ENCODE data around the gene UPK3BL1.
"Not testable (repeated sequence)": the region's sequence is repeated elsewhere in the genome, so short reads cannot be mapped to it uniquely, and the experiment has no call there.

UPK3BL1 gene, protein sequence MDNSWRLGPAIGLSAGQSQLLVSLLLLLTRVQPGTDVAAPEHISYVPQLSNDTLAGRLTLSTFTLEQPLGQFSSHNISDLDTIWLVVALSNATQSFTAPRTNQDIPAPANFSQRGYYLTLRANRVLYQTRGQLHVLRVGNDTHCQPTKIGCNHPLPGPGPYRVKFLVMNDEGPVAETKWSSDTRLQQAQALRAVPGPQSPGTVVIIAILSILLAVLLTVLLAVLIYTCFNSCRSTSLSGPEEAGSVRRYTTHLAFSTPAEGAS

DNA sequence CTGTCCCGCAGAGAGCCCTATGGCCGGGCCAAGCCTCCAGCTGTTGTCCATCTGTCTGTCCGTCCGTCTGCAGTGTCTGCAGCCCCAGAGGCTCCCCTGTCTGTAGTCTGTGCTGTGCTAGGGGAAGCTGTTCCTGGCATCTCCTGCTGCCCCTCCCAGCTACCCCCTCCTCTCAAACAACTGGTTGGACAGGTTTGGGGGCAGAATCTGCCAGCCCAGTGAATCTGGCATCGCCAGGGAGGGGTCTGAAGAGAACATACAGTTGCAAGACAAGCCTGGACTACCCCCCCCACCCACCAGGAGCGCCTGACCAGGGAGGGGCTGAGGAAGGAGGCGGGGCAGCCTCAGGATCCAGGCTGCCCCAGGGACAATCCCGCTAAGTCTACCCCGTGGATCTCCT, at the start of gene UPK3BL1:
Gene UPK3BL1, minus strand, starts transcription at position 101 of the 400 bp plus-strand sequence. Its CDS starts 50 bp downstream, at position 51.
- not testable (repeated sequence) for DNase-seq

DNA sequence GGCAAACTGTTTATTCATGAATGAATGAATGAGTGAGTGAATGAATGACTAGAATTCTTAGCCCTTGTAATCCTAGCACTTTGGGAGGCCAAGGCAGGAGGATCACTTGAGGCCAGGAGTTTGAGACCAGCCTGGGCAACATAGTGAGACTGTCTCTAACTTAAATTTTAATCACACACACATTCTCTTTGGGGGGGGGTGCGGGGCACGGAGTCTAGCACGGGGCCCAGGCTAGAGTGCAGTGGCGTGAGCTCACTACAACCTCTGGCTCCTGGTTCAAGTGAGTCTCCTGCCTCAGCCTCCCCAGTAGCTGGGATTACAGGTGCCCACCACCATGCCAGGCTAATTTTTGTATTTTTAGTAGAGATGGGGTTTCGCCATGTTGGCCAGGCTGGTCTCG, 48.0 kb upstream of the UPK3BL1 start:
- DNase-seq = not testable (repeated sequence)

DNA sequence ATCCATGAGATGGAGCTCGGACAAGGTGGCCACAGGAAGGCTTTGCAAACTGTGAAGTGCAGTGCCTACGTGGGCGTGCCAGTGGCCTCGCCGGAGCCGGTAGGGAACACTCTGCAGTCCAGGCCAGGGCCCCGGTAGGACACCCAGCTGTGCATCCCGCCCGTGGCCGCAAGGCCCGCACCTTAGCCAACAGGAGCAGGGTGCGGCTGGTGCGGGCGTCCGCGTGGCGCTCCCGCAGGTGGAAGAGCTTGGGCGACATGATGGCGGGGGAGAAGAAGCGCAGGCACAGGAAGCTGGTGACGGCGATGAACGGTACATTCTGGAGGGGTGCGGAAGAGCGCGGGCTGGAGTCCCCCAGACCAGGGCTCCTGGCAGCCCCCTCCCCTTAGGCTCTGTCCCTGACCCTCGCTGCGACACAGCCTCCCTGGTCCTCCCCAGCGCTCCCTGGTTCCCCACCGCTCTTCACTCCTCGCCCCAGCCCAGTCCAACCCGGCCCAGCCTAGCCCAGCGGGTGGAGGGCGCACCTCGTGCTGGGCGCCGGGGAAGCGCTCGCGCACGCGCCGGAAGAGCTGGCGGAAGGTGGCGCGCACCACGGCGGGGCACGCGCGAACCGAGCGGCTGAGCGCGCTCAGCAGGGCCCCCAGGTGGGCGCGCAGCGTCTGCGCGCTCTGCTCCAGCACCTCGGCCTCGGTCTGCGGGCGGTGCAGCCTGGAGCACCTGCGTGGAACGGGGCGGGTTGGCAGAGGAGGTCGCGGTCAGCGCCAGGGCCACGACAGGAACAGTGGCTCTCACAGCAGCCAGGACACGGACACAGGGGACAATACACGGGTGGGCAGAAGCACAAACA, 47.1 kb upstream of the UPK3BL1 start:
- not testable (repeated sequence) for DNase-seq

DNA sequence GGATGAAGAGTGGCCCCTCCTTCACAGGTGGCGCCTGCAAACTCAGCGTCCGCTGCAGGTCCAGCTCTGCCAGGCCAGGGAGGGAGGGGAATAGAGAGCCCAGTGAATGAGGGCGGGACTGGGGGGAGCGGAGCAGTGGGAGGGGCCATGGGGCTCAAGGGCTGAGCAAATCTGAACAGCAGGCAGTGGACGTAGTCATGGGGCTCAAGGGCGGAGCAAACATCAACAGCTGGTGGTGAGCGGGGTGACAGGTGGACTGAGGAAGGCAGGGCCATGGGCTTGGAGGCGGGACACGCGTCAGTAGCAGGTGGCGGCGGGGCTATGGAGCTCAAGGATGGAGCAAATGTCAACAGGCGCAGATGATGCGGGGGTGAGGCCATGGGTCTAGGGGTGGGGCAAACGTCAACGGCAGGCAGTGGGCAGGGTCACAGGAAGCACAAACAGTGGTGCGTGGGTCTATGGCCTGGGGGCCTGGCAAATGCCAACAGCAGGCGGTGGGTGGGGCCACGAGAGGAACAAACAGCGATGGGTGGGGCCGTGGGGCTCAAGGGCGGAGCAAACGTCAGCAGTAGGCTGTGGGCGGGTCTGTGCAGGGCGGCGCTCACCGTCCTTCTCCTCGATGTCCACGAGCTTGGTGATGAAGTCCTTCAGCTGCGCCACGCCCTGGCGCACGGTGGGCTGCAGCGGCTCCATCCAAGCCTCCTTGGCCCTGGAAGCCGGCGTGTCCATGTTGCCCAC, 45.9 kb upstream of the UPK3BL1 start:
- DNase-seq = not testable (repeated sequence)

DNA sequence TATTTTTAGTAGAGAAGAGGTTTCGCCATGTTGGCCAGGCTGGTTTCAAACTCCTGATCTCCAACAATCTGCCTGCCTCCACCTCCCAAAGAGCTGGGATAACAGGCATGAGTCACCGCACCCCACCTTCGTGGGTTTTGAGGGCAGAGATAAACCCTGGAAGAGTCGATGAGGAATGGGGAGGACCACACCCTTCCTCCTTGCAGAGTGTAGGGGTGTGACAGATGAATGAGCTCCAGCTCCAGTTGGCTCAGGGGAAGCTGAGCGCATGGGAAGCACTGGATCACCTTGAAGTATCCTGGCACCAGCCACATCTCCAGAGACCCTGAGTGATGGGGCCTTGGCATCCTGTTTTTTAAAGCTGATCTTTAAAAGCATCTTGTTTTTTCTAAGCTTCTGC, 40.0 kb upstream of the UPK3BL1 start:
- DNase-seq = not testable (repeated sequence)

DNA sequence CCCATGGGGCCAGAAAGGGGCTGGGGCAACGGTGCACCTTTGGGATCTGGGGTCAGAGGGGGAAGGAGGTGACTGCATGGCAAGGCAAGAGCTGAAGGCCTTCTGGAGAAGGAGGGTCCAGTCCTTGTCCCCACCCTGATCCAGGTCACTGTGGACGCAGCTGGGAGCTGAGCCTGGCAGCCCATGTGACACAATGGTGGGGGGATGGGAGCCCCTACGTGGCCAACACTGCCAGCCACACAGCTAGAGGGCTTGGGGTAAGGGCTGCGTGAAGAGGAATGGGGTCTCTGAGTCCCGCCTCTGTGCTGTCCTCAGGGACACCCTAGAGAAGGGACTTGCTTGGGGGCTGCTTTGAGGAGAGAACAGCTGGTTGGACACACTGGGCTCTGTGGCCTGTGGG, 38.2 kb upstream of the UPK3BL1 start:
- DNase-seq = not testable (repeated sequence)

DNA sequence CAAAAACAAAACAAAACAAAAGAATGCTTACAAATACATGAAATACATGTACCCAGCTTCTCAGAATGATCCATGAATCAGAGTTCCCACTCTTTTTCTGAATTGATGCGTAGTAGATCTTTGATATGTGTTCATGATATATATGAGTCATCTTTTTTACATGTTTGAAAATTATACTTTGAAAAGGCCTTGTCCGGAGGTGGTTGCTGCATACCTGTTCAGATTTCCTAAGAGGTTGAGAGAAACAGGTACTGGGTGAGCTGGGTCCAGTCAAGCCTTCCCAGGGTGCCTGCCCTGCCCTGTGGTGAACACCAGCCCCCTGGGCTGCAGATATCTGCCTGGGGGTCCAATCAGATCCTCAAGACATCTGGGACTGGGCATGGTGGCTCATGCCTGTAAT, 33.0 kb upstream of the UPK3BL1 start:
- DNase-seq = not testable (repeated sequence)

DNA sequence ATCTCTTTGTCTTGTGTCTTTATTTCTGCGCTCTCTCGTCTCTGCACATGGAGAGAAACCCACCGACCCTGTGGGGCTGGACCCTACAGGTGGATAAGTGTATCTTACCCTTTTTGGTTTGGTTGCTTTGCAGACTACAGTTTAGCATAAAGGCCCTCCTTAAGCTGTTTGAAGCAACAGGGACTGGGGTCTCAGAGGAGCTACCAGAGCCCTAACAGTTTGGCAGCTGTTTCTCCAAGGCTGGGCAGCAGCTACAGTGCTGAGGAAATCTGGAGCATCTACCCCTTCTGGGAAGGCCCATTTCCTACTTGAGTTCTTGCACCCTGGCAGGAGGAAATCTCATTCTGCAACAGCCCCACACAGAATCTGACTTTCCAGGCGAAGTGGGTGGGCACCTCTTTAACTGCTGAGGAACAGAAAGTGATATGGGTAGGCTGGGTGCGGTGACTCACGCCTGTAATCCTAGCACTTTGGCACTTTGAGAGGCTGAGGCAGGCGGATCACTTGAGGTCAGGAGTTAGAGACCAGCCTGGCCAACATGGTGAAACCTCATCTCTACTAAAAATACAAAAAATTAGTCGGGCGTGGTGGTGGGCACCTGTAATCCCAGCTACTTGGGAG, 31.0 kb upstream of the UPK3BL1 start:
- DNase-seq = not testable (repeated sequence)

DNA sequence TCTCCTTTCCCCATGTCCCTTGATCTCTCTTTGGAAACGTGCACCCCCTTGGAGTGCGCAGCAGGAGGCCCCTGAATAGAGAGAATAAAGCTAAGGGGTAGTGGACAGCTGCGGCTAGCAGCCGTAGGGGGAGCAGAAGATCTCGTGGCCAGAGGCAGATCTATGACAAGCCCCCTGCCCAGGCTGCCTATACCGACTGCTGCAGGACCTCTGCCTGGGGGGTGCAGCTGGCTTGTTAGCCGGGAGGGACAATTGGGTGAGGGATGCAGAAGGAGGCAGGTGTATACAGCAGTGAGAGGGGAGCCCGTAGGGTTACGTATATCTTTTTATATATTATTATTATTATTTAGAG, 29.3 kb upstream of the UPK3BL1 start:
- DNase-seq = not testable (repeated sequence)

DNA sequence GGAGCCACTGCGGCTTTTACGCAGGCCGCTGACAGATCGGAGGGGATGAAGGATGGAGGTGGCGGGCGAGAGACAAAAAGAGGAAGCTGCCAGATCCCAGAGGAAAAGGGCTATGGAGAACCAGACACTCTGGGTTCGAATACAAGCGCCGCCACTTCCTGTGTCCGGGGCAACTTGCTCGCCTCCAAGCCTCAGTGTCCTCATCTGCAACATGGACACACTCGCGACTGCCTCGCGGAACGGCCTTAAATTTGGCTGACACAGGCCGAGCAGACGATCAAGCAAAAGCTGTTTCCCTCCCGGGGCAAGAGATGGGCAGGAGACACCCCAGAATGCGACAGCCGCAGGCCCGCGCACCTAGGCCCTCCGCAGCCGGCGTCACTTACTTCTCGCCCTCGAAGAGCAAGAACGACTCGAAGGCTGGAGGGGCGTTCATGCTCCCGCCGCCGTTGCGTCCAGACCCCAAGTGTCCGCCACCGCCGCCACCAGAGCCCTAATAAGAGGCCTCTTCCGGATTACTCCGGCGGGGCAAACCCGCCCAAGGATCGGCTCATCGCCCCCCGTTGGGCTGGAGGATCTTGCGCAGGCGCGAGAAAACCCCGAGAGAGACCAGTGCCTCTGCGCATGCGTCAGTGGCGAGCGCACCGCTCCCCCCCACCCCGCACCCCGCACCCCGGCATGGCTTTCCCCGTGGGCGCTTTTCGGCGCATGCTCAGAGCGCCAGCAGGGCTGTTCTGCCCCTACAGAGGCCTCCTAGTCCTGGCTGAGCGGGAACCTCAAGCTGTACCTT, 28.8 kb upstream of the UPK3BL1 start, which contains the start of gene POLR2J2:
Gene POLR2J2, minus strand, starts transcription at position 498 of the 790 bp plus-strand sequence. Its CDS starts 62 bp downstream, at position 436.
- DNase-seq = peak; percentile 72

DNA sequence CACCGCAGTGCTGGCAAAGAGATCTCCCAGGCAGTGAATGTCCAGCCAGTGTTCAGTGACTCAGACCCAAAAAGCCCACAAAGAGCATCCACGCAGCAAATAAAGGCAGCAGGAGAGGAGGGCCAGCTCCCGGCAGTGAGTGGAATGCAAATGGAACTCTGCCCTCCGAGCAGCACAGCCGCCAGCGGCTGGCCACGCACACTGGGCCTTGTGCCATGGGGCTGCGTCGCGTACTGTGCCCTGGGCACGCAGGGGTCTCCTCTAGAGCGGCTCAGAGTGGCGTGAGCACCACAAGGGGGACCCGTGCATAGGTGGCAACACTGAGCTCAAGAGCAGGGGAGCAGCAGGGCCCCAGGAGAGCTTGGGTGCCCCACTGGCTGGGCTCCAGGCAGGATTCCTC, 24.9 kb upstream of the UPK3BL1 start:
- DNase-seq = not testable (repeated sequence)

DNA sequence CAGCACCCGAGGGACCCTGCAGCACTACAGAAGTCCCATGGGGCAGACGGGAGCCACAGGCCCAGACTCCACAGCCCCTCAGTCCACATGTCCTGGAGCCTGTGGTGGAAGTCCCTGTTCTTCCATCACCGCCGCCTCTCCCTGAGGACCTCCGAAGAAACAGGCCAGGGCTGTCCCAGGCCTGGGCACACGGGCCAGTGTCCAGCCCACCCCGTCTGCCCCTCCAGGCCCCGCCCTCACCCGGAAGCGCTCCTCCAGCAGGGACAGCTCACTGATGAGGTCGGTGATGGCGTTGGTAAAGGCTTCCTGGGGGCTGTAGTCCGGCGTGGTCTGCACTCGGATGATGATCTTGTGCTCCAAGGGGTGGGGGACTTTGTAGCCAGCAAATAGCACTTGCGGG, 24.3 kb upstream of the UPK3BL1 start:
- not testable (repeated sequence) for DNase-seq

DNA sequence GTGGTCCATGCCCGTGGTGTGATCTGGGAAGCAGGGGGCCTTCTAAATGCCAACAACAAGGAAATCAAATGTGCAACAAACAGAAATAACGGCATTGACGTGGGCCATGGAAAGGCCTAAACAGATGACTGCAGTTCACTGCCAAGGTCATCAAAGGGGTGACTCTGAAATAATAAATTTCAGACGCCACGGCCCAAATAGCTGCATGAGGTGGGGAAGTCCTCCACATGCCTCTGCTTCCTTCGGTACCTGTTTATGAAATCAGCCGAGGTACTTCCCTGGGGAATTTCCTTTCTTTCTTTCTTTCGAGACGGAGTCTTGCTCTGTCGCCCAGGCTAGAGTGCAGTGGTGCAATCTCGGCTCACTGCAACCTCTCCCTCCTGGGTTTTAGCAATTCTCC, 22.2 kb upstream of the UPK3BL1 start:
- DNase-seq = not testable (repeated sequence)

DNA sequence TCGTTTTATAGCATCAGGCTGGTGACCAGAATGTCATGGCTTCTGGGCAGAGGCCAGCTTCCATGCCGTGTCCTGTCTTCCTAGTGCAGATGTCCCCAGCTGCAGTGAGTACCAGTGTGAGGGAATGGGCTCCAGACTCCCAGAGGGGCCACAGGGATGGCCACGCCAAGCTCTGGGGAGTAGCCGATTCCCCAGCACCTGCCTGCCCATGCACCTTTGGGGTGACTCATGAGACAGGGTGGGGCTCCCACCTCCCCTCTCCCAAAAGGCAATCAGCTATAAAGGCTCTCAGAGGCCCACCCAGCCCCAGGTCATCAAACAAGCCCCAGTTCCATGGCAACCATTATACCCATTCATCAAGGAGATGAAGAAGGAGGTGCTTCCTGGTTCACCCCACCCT, 7.3 kb upstream of the UPK3BL1 start, which contains the start of gene SPDYE2B:
Gene SPDYE2B, plus strand, starts transcription at position 396 of the 400 bp plus-strand sequence. CDS start 2,030 bp downstream, outside the sequence.
- not testable (repeated sequence) for DNase-seq

DNA sequence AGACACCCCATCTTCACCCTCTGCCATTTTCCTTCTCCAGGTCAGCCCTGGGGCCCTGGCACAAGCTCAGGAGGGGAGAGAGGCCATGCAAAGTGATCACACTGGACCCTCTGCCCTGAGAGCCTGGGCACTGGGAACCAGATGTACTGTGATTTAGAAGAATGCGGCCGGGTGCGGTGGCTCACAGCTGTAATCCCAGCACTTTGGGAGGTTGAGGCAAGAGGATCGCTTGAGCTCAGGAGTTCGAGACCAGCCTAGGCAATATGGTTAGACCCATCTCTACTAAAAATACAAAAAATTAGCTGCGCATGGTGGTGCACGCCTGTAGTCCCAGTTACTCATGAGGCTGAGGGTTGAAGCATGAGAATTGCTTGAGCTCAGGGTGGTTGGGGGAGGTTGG, 5.2 kb upstream of the UPK3BL1 start:
- DNase-seq = not testable (repeated sequence)

DNA sequence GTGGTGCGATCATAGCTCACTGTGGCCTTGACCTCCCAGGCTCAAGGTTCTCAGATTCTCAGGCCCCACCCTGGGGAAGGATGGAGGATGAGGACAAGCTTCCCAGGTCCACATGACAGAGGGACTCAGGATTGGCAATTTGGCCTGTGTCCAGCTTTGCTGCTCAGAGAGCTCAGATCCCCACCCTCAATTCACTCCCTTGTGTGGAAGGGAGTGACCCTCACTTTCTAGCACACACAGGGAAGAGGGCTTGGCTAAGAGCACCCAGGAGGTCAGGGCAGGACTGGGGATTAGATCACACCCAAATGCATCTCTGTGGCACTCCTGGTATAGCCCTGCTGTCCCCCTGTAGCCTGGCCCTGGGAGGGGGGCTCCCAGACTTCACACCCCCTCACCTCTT, 813 bp upstream of the UPK3BL1 start:
- DNase-seq = not testable (repeated sequence)

DNA sequence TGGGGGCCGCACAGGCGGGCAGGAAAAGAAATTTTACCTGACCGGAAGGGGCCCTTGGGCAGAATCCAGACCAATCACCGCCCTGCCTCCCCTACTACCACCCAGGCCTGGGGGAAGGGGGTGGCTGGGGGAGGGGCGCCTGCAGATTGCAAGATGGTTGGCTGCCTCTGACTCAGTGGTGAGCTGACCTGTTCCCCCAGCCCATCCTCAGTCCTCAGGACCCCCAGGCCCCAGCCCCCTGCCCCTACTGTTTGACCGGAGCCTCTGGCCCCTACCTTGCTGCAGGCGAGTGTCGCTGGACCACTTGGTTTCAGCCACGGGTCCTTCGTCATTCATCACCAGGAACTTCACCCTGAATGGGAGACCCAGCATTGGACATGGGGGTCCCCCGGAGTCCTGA, 3.7 kb downstream of the UPK3BL1 start:
- not testable (repeated sequence) for DNase-seq

DNA sequence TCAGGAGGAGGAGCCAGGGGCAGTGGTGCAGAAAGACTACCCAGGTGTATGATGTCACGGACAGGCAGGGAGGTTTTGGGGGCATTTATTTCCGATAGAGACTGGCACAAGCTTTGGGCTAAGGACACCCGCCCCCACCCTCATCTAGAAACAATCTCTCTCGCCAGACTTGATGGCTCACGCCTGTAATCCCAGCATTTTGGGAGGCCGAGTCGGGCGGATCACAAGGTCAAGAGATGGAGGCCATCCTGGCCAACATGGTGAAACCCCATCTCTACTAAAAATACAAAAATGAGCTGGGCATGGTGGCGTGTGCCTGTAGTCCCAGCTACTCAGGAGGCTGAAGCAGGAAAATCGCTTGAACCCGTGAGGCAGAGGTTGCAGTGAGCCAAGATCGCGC, 5.6 kb downstream of the UPK3BL1 start:
- DNase-seq = not testable (repeated sequence)

DNA sequence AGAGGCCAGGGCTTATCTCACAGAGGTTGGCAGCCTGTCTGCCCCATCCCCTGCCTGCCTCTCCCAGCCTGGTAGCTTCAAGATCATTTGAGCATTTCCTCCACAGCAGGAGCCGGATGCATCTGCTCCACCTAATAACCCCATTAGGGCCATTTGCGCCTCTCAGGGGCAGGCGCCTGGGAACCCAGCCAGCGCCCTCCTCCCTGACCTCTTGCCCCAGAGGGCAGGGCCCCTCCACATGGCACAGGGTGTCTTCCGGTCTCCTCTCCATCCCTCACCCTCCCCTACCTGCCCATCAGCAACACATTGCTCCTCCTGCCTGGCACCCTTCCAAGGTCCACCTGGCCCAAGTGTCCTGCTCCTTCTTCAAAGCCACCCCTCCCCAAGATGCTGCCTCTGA, 7.2 kb downstream of the UPK3BL1 start:
- not testable (repeated sequence) for DNase-seq

DNA sequence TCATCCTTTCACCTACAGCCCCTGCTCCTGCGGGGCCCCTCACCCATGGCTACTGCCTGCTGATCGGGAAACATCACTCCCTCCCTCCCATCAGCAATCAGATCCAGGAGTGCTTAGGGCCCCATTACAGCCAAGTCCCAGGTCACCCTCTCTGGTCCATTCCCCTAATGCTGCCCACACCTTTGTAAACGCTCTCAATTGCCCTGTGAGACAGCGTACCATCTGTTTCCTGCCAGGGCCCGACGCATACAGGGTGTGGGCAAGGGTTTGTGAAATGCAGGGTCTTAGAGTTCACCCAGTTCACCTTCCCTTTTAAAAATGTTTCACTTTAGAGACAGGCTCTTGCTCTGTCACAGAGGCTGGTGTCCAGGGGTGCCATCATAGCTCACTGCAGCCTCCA, 8.3 kb downstream of the UPK3BL1 start:
- not testable (repeated sequence) for DNase-seq

DNA sequence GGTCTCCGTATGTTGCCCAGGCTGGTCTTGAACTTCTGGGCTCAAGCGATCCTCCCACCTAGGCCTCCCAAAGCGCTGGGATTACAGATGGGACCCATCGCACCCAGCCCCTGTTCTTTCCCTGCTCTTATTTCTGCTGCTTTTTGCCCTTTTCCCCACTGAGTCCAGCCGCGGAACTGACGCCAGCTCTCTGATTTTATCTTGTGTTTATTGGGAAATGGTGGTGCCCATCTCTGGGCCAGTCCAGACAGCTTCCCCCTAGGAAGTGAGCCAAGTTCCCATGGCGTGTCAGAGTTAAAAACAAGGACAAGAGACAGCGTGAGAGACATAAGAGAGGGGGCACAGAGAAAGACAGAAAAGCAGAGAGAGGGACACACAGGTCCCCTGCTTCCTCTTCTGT, 12.0 kb downstream of the UPK3BL1 start:
- not testable (repeated sequence) for DNase-seq
